ENCODE results near the gene ACBD6.

Gene ACBD6

GRCh38 chr1:180376800-180377199 lies 125.6 kb downstream of the ACBD6 start:
- no peaks in the 10 kb centered on the region for H3K9me3 ChIP-seq (ENCODE audit: control insufficient read depth, insufficient read depth, low read length)
- no peak overlapping the region for H3K9ac ChIP-seq (ENCODE audit: low read depth, low read length)
- no peaks in the 10 kb centered on the region for H3K27me3 ChIP-seq (ENCODE audit: control insufficient read depth, insufficient read depth, low read length)

GRCh38 chr1:180376253-180376652 lies 126.1 kb downstream of the ACBD6 start:
- no peaks in the 10 kb centered on the region for H3K27me3 ChIP-seq (ENCODE audit: control insufficient read depth, insufficient read depth, low read length)
- H3K4me1 ChIP-seq (ENCODE audit: control insufficient read depth, insufficient read depth, low read length), result peaks cover 6% of the 10 kb centered on the region
- H3K4me3 ChIP-seq (ENCODE audit: low read depth, low read length), result no peak overlapping the region
- H3K36me3 ChIP-seq (ENCODE audit: control insufficient read depth, insufficient read depth, low read length), result no peaks in the 10 kb centered on the region
- H3K9me3 ChIP-seq (ENCODE audit: control insufficient read depth, insufficient read depth, low read length), result no peaks in the 10 kb centered on the region
- no peak overlapping the region for H3K9ac ChIP-seq (ENCODE audit: low read depth, low read length)

More at GRCh38 chr1:180376800-180377199, 125.6 kb downstream of the ACBD6 start:
- H3K4me1 ChIP-seq (ENCODE audit: control insufficient read depth, insufficient read depth, low read length), result peaks cover 6% of the 10 kb centered on the region
- no peak overlapping the region for H3K4me3 ChIP-seq (ENCODE audit: low read depth, low read length)
- no peaks in the 10 kb centered on the region for H3K36me3 ChIP-seq (ENCODE audit: control insufficient read depth, insufficient read depth, low read length)

DNA sequence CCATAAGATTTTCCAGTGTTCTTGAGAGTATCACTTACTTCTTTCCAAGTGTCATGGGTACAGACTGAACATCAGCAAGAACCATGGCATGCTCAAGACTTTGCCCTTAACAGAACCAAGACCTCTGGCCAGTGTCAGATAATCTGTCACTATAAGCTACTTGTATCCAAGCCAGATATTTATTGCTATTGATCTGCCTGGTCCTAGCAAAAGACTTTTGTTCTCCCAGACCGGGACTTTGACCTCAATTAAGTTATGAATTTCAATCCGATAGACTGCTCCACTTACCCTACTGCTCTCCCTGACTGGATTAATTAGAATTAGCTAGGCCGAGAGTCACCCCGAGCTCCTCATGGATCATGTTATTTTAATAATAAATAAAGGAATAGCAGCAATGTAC lies 129.6 kb downstream of the ACBD6 start:
- no peaks in the 10 kb centered on the region for H3K27me3 ChIP-seq (ENCODE audit: control insufficient read depth, insufficient read depth, low read length)
- peaks cover 9% of the 10 kb centered on the region for H3K4me1 ChIP-seq (ENCODE audit: control insufficient read depth, insufficient read depth, low read length)
- no peaks in the 10 kb centered on the region for H3K9me3 ChIP-seq (ENCODE audit: control insufficient read depth, insufficient read depth, low read length)
- no peak overlapping the region for H3K9ac ChIP-seq (ENCODE audit: low read depth, low read length)
- H3K36me3 ChIP-seq (ENCODE audit: control insufficient read depth, insufficient read depth, low read length), result no peaks in the 10 kb centered on the region
- no peak overlapping the region for H3K4me3 ChIP-seq (ENCODE audit: low read depth, low read length)

- H3K9me3 ChIP-seq (ENCODE audit: control insufficient read depth, insufficient read depth, low read length), result no peaks in the 10 kb centered on the region
- H3K4me1 ChIP-seq (ENCODE audit: control insufficient read depth, insufficient read depth, low read length), result peaks cover 9% of the 10 kb centered on the region
- H3K36me3 ChIP-seq (ENCODE audit: control insufficient read depth, insufficient read depth, low read length), result no peaks in the 10 kb centered on the region
- H3K4me3 ChIP-seq (ENCODE audit: low read depth, low read length), result no peak overlapping the region
- H3K27me3 ChIP-seq (ENCODE audit: control insufficient read depth, insufficient read depth, low read length), result no peaks in the 10 kb centered on the region
- no peak overlapping the region for H3K9ac ChIP-seq (ENCODE audit: low read depth, low read length)
These were observed 131.8 kb downstream of the ACBD6 start for GRCh38 chr1:180370597-180370996.

GRCh38 chr1:180370188-180370587 lies 132.2 kb downstream of the ACBD6 start:
- Histone ChIP-seq H3K4me3 (ENCODE audit: low read depth, low read length) (no peak overlapping the region), H3K9ac (ENCODE audit: low read depth, low read length) (no peak overlapping the region), H3K27me3 (ENCODE audit: control insufficient read depth, insufficient read depth, low read length) (no peaks in the 10 kb centered on the region), H3K36me3 (ENCODE audit: control insufficient read depth, insufficient read depth, low read length) (no peaks in the 10 kb centered on the region), H3K9me3 (ENCODE audit: control insufficient read depth, insufficient read depth, low read length) (no peaks in the 10 kb centered on the region), H3K4me1 (ENCODE audit: control insufficient read depth, insufficient read depth, low read length) (peaks cover 9% of the 10 kb centered on the region)

GRCh38 chr1:180369061-180369460 lies 133.3 kb downstream of the ACBD6 start:
- H3K9me3 ChIP-seq (ENCODE audit: control insufficient read depth, insufficient read depth, low read length), result no peaks in the 10 kb centered on the region
- H3K27me3 ChIP-seq (ENCODE audit: control insufficient read depth, insufficient read depth, low read length), result no peaks in the 10 kb centered on the region
- H3K9ac ChIP-seq (ENCODE audit: low read depth, low read length), result no peak overlapping the region
- H3K4me3 ChIP-seq (ENCODE audit: low read depth, low read length), result no peak overlapping the region
- H3K4me1 ChIP-seq (ENCODE audit: control insufficient read depth, insufficient read depth, low read length), result peaks cover 3% of the 10 kb centered on the region
- no peaks in the 10 kb centered on the region for H3K36me3 ChIP-seq (ENCODE audit: control insufficient read depth, insufficient read depth, low read length)

DNA sequence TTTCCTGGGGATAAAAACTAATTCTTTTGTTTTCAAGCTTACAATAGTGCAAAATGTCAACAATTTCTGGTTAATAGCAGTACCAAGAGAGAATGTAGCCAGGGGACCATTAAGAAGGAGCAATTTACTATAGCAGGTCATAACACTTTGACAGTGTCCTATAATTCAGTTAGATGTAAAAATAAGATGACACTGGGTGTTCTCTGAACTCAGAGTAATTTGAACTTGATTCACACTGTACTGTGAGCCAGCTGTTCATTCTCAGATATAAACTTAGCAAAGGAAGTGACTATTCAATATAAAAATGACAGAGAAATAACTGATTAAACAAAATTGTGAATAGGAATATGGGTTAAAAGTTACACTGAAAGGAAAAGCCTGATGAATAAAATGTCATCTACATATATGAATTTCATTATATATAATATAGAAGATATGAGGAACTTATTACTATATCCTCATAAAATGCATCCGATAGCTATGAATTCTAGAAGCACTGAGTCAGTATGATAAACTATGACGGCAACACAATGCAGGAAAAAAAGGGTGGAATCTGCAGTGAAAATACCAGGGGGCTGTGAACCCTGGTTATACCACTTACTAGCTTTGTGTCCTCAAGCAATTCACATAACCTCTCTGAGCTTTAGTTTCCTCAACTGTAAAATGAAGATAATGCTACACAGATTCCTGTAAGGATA lies 135.9 kb downstream of the ACBD6 start:
- Histone ChIP-seq H3K4me3 (ENCODE audit: low read depth, low read length) (no peak overlapping the region), H3K4me1 (ENCODE audit: control insufficient read depth, insufficient read depth, low read length) (peaks cover 8% of the 10 kb centered on the region), H3K27me3 (ENCODE audit: control insufficient read depth, insufficient read depth, low read length) (no peaks in the 10 kb centered on the region), H3K9me3 (ENCODE audit: control insufficient read depth, insufficient read depth, low read length) (no peaks in the 10 kb centered on the region), H3K9ac (ENCODE audit: low read depth, low read length) (no peak overlapping the region), H3K36me3 (ENCODE audit: control insufficient read depth, insufficient read depth, low read length) (no peaks in the 10 kb centered on the region)

DNA sequence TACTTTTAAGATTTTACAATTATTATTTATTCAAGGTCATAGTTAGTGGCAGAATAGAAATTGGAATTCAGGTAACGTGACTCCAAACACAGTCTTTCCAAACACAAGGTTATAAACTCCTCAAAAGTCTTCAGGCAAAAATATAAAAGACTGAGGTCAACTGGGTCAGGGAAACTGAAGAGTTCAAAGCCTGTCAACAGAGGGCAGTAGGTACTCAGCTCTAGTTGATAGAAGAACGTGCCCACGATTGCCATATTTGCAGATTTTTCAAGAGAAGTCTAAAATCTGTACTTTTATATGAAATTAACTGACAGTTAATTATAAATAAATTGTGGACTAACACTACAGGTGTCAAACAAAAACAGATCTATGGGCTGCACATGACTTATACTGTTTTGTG lies 137.3 kb downstream of the ACBD6 start:
- H3K36me3 ChIP-seq (ENCODE audit: control insufficient read depth, insufficient read depth, low read length), result no peaks in the 10 kb centered on the region
- no peak overlapping the region for H3K9ac ChIP-seq (ENCODE audit: low read depth, low read length)
- H3K4me1 ChIP-seq (ENCODE audit: control insufficient read depth, insufficient read depth, low read length), result peaks cover 4% of the 10 kb centered on the region
- H3K4me3 ChIP-seq (ENCODE audit: low read depth, low read length), result no peak overlapping the region
- no peaks in the 10 kb centered on the region for H3K9me3 ChIP-seq (ENCODE audit: control insufficient read depth, insufficient read depth, low read length)
- no peaks in the 10 kb centered on the region for H3K27me3 ChIP-seq (ENCODE audit: control insufficient read depth, insufficient read depth, low read length)

DNA sequence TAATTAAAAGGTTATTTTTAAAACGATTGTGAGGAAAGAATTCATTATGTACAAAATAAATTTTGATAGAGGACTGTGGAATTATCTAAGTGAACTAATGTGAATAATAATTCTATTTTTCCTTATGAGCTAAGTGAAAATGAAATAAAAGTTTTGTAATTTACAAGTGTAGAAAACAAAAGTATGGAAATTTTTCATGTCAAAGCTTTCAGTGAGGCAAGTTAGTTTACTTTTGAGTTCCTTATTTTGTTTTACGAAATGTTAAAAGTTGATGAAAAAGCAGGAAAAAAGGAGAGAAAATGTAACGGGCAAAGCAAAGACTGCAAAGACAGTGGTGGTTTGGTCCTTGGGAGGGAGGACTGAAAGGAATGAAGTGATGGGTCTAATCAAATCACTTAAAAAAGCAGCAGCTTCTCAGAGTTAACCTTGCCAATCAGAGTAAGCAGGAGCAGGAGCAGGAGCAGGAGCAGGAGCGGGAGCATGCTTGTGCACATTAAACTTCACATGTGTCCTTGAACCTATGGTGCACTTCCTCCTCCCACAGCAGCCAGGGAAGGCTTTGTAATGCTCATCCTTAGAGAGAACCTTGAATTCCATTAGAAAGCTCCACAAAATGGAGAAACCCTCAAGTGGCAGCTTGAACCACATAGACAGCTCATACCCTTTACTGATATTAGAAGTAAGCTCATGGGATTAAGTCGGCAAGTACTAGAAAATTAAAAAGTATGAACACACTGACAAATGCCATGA lies 139.0 kb downstream of the ACBD6 start:
- H3K27me3 ChIP-seq (ENCODE audit: control insufficient read depth, insufficient read depth, low read length), result no peaks in the 10 kb centered on the region

DNA sequence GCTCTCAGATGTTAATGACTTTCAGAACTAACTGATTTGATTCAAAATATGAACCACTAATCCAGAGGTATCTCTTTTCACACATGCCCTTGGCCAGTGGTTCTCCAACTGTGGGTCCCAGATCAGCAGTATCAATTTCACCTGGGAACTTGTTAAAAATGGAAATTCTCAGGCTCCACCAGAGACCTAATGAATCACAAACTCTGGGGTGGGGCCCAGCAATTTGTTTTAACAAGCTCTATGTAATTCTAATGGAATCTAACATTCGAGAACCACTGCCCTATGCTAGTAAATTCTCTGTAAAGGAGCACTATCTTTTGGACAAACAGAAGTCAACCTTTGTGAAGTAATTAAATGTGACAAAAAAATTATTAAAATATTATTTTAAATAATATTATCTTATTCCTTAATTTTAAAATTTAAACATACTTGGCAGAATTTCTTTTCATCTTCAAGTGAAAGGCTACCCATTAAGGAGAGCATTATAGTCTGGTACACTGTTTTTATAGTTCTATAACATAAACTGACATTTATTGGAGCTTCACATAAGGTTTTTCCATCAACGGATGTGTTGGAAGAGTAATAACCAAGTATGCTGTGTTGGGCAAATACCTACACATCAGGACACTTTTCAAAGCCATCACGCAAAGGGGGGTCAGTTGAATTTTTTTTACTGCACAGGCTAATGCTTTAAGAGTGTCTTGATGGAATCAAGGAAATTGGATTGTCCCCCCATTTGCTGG lies 141.9 kb downstream of the ACBD6 start:
- H3K4me1 ChIP-seq (ENCODE audit: control insufficient read depth, insufficient read depth, low read length), result peaks cover 4% of the 10 kb centered on the region

More for the DNA sequence above, 139.0 kb downstream of the ACBD6 start:
- Histone ChIP-seq H3K9ac (ENCODE audit: low read depth, low read length) (no peak overlapping the region), H3K4me3 (ENCODE audit: low read depth, low read length) (no peak overlapping the region), H3K36me3 (ENCODE audit: control insufficient read depth, insufficient read depth, low read length) (no peaks in the 10 kb centered on the region), H3K4me1 (ENCODE audit: control insufficient read depth, insufficient read depth, low read length) (peaks cover 4% of the 10 kb centered on the region), H3K9me3 (ENCODE audit: control insufficient read depth, insufficient read depth, low read length) (no peaks in the 10 kb centered on the region)

DNA sequence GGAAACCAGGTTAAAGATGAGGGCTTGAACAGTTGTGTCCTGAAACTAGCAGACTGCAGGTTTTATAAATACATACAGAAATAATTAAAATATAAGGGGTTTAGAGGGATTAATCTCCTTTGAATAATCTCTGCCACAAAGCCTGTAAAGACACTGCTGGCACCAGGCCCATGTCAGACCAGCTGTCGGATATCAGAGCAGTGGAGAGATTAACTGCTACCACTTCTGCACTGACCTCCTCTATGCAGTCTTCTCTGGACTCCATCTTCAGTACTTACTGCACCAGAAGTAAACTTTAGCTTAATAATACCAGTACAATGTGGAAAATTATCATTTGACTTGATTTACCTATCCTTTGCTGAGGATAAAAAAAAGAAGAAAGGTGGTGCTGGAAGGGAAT lies 143.7 kb downstream of the ACBD6 start:
- Histone ChIP-seq H3K4me3 (ENCODE audit: low read depth, low read length) (no peak overlapping the region), H3K36me3 (ENCODE audit: control insufficient read depth, insufficient read depth, low read length) (no peaks in the 10 kb centered on the region), H3K27me3 (ENCODE audit: control insufficient read depth, insufficient read depth, low read length) (no peaks in the 10 kb centered on the region), H3K9me3 (ENCODE audit: control insufficient read depth, insufficient read depth, low read length) (no peaks in the 10 kb centered on the region), H3K4me1 (ENCODE audit: control insufficient read depth, insufficient read depth, low read length) (peaks cover 10% of the 10 kb centered on the region), H3K9ac (ENCODE audit: low read depth, low read length) (no peak overlapping the region)

More for the DNA sequence above, 141.9 kb downstream of the ACBD6 start:
- Histone ChIP-seq H3K27me3 (ENCODE audit: control insufficient read depth, insufficient read depth, low read length) (no peaks in the 10 kb centered on the region), H3K9me3 (ENCODE audit: control insufficient read depth, insufficient read depth, low read length) (no peaks in the 10 kb centered on the region), H3K4me3 (ENCODE audit: low read depth, low read length) (no peak overlapping the region), H3K36me3 (ENCODE audit: control insufficient read depth, insufficient read depth, low read length) (no peaks in the 10 kb centered on the region), H3K9ac (ENCODE audit: low read depth, low read length) (no peak overlapping the region)
